ENCODE measurements around the gene MYO10.
"Not testable (repeated sequence)": the region's sequence is repeated elsewhere in the genome, so short reads cannot be mapped to it uniquely, and the experiment has no call there.

The MYO10 gene

GRCh38 chr5:16834029-16834428, 102.1 kb downstream of the MYO10 start:
- in situ Hi-C loops (cut with HindIII; ENCODE audit: low sequenced_read_pairs): no loop called here

GRCh38 chr5:16831326-16831725, 104.8 kb downstream of the MYO10 start:
- in situ Hi-C loops (cut with HindIII; ENCODE audit: low sequenced_read_pairs): not testable (repeated sequence)

GRCh38 chr5:16827755-16828154, 108.3 kb downstream of the MYO10 start:
- in situ Hi-C loops (cut with HindIII; ENCODE audit: low sequenced_read_pairs): no loop called here

GRCh38 chr5:16826379-16827125, 109.5 kb downstream of the MYO10 start:
- in situ Hi-C loops (cut with HindIII; ENCODE audit: low sequenced_read_pairs): no loop called here

- in situ Hi-C loops (cut with HindIII; ENCODE audit: low sequenced_read_pairs): loop anchor here (5.0 kb wide), 1 partner anchor 38 kb away; no protein-coding TSS in a partner anchor
These were observed 116.4 kb downstream of the MYO10 start for GRCh38 chr5:16819522-16820167.

- in situ Hi-C loops (cut with HindIII; ENCODE audit: low sequenced_read_pairs): loop anchor here (5.0 kb wide), 1 partner anchor 42 kb away; no protein-coding TSS in a partner anchor
These were observed 120.7 kb downstream of the MYO10 start for GRCh38 chr5:16815432-16815831.

- in situ Hi-C loops (cut with HindIII; ENCODE audit: low sequenced_read_pairs): no loop called here
These were observed 123.2 kb downstream of the MYO10 start for GRCh38 chr5:16812911-16813310.

- in situ Hi-C loops (cut with HindIII; ENCODE audit: low sequenced_read_pairs): no loop called here
These were observed 123.6 kb downstream of the MYO10 start for GRCh38 chr5:16812448-16812847.

- in situ Hi-C loops (cut with HindIII; ENCODE audit: low sequenced_read_pairs): no loop called here
These were observed 125.8 kb downstream of the MYO10 start for GRCh38 chr5:16810208-16810854.

GRCh38 chr5:16809395-16810207, 126.5 kb downstream of the MYO10 start:
- in situ Hi-C loops (cut with HindIII; ENCODE audit: low sequenced_read_pairs): no loop called here

- in situ Hi-C loops (cut with HindIII; ENCODE audit: low sequenced_read_pairs): no loop called here
These were observed 127.1 kb downstream of the MYO10 start for GRCh38 chr5:16809010-16809394.

GRCh38 chr5:16808021-16808420, 128.1 kb downstream of the MYO10 start:
- in situ Hi-C loops (cut with HindIII; ENCODE audit: low sequenced_read_pairs): no loop called here

- in situ Hi-C loops (cut with HindIII; ENCODE audit: low sequenced_read_pairs): no loop called here
These were observed 128.6 kb downstream of the MYO10 start for GRCh38 chr5:16807547-16807864.

GRCh38 chr5:16806711-16807546, 129.2 kb downstream of the MYO10 start:
- in situ Hi-C loops (cut with HindIII; ENCODE audit: low sequenced_read_pairs): no loop called here

- in situ Hi-C loops (cut with HindIII; ENCODE audit: low sequenced_read_pairs): no loop called here
These were observed 130.6 kb downstream of the MYO10 start for GRCh38 chr5:16805486-16805885.

GRCh38 chr5:16803831-16804230, 132.3 kb downstream of the MYO10 start:
- in situ Hi-C loops (cut with HindIII; ENCODE audit: low sequenced_read_pairs): no loop called here

- in situ Hi-C loops (cut with HindIII; ENCODE audit: low sequenced_read_pairs): no loop called here
These were observed 135.6 kb downstream of the MYO10 start for GRCh38 chr5:16800477-16800876.

- in situ Hi-C loops (cut with HindIII; ENCODE audit: low sequenced_read_pairs): loop anchor here (5.0 kb wide), 2 partner anchors 133 to 393 kb away; no protein-coding TSS in a partner anchor
These were observed 136.3 kb downstream of the MYO10 start for GRCh38 chr5:16799796-16800195.

GRCh38 chr5:16797951-16798350, 138.1 kb downstream of the MYO10 start:
- in situ Hi-C loops (cut with HindIII; ENCODE audit: low sequenced_read_pairs): loop anchor here (5.0 kb wide), 2 partner anchors 134 to 394 kb away; no protein-coding TSS in a partner anchor

- in situ Hi-C loops (cut with HindIII; ENCODE audit: low sequenced_read_pairs): no loop called here
These were observed 141.7 kb downstream of the MYO10 start for GRCh38 chr5:16794269-16794913.
